Measurements from ENCODE around the gene DNAH11. TPM values are rescaled to one million over a fixed set of nuclear protein-coding genes. Genes with fewer than 3 reads are reported as not detected.

DNAH11 gene
- total RNA-seq, 4 donors from 2014 or later, result 0.10 to 0.62 (median 0.23) TPM

DNA sequence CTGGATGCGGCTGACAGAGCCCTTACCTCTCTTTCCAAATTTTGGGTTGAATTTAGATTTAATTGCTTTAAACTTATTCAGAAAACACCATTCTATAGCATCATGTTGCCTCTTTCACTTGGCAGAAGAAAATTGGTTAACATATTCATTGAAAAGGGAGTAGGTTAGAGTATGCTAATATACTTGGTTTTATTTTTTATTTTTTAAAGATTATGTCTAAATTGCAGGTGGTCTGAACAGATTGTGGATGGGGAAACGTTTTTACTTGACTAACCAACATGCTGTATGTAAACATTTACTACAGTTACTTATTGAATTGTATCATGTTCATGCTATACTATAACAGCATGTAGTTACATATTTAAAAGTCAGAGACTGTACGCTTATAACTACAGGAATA lies 65.6 kb downstream of the DNAH11 start:
- Histone ChIP-seq H3K9me3 (no peaks in the 10 kb centered on the region), H3K36me3 (no peaks in the 10 kb centered on the region), H3K4me3 (no peak overlapping the region), H3K4me1 (no peaks in the 10 kb centered on the region), H3K27me3 (no peaks in the 10 kb centered on the region), H3K27ac (no peak overlapping the region)
- intact Hi-C loops (cut with DNase I; ENCODE audit: low total_unique reads), result no loop called here
- ATAC-seq, result no peak
- no peak for TF ChIP-seq POLR2A (IDR thresholded peaks at IDR 0.05)
- TF ChIP-seq, protein P1, sequence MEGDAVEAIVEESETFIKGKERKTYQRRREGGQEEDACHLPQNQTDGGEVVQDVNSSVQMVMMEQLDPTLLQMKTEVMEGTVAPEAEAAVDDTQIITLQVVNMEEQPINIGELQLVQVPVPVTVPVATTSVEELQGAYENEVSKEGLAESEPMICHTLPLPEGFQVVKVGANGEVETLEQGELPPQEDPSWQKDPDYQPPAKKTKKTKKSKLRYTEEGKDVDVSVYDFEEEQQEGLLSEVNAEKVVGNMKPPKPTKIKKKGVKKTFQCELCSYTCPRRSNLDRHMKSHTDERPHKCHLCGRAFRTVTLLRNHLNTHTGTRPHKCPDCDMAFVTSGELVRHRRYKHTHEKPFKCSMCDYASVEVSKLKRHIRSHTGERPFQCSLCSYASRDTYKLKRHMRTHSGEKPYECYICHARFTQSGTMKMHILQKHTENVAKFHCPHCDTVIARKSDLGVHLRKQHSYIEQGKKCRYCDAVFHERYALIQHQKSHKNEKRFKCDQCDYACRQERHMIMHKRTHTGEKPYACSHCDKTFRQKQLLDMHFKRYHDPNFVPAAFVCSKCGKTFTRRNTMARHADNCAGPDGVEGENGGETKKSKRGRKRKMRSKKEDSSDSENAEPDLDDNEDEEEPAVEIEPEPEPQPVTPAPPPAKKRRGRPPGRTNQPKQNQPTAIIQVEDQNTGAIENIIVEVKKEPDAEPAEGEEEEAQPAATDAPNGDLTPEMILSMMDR (IDR thresholded peaks at IDR 0.05 in 4 of 5, conservative IDR thresholded peaks at IDR 0.05 in 1 of 5), result no peak
- no peak for DNase-seq
- in situ Hi-C loops (cut with MboI; ENCODE audit: low sequenced_read_pairs in 4 of 4), result no loop called here

DNA sequence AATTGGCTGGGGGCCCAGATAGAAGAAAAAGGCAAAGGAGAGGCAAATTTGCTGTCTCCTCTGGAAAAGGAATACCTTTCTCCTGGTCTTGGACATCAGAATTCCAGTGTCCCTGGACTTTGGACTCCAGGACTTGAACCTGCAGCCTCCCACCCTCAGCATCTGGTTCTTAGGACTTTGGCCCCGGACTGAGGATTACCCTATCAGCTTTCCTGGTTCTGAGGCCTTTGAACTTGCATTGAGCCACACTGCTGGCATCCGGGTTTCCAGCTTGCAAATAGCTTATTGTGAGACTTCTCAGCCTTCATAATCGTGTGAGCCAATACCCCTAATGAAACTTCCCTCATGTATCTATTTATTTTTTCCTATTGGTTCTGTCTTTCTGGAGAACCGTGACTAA lies 68.3 kb downstream of the DNAH11 start:
- Histone ChIP-seq H3K4me1 (no peaks in the 10 kb centered on the region), H3K36me3 (no peaks in the 10 kb centered on the region), H3K4me3 (no peak overlapping the region), H3K9me3 (no peaks in the 10 kb centered on the region), H3K27me3 (no peaks in the 10 kb centered on the region), H3K27ac (no peak overlapping the region)
- DNase-seq (no peak), ATAC-seq (no peak)
- in situ Hi-C loops (cut with MboI; ENCODE audit: low sequenced_read_pairs in 4 of 4) (no loop called here), intact Hi-C loops (cut with DNase I; ENCODE audit: low total_unique reads) (no loop called here)
- TF ChIP-seq, protein P1 (IDR thresholded peaks at IDR 0.05 in 4 of 5, conservative IDR thresholded peaks at IDR 0.05 in 1 of 5), result no peak
- no peak for TF ChIP-seq POLR2A (IDR thresholded peaks at IDR 0.05)

DNA sequence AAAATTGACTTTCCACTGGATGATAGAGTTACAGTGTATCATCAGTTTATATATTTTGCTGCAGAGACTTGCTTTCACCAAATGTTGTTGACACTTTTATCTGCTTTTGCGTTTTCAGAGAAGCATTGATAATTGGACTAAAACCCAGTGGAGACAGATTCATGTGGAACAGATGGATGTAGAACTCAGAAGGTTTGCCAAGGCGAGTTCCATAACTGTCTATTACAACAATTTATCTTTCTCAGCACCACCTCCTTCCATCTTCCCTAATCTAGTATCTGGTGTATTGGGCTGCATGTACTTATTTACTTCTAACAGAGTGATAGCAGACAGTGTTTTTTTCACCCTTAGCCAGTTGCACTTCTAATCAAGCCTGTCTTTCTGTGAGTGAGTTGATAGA lies 73.3 kb downstream of the DNAH11 start:
- TF ChIP-seq POLR2A (IDR thresholded peaks at IDR 0.05), result no peak
- TF ChIP-seq, protein P1 (IDR thresholded peaks at IDR 0.05 in 4 of 5, conservative IDR thresholded peaks at IDR 0.05 in 1 of 5), result no peak
- in situ Hi-C loops (cut with MboI; ENCODE audit: low sequenced_read_pairs in 4 of 4) (no loop called here), intact Hi-C loops (cut with DNase I; ENCODE audit: low total_unique reads) (no loop called here)
- H3K4me1 ChIP-seq, result no peaks in the 10 kb centered on the region
- no peaks in the 10 kb centered on the region for H3K9me3 ChIP-seq
- H3K36me3 ChIP-seq, result no peaks in the 10 kb centered on the region
- ATAC-seq, result no peak
- DNase-seq, result no peak
- no peak overlapping the region for H3K4me3 ChIP-seq
- no peaks in the 10 kb centered on the region for H3K27me3 ChIP-seq
- no peak overlapping the region for H3K27ac ChIP-seq

DNA sequence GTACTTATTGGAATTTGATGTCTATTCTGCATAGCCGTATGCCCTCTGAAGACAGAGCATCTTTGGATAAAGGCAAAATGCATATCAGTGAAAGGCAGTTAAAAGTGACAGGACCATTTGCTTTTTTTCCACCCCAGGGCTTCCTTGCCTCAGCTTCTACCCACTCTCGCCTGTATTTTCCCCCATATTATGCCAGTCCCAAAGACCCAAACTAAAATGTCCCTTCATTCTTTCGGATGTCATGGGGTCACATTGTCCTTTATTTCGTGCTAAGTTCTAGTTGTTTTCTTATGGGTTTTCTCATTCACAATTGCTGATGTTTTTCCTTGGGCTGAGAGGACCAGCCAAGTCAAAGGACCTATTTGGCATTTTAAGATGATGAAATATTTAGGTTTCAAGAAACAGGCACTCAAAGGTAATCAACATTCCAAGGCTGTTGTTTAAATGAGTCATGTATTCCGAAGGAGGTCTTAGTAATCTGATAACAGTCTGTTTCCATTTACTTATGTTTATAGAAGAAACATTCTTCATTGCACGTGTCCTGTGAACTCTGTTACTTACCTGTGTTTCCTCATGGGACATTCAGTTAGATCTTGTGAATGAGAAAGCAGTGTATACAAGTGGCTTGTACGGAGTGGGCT lies 74.1 kb downstream of the DNAH11 start:
- no peak for ATAC-seq
- H3K36me3 ChIP-seq, result no peaks in the 10 kb centered on the region
- in situ Hi-C loops (cut with MboI; ENCODE audit: low sequenced_read_pairs in 4 of 4) (no loop called here), intact Hi-C loops (cut with DNase I; ENCODE audit: low total_unique reads) (no loop called here)
- H3K4me3 ChIP-seq, result no peak overlapping the region
- H3K27ac ChIP-seq, result no peak overlapping the region
- no peaks in the 10 kb centered on the region for H3K9me3 ChIP-seq
- H3K4me1 ChIP-seq, result no peaks in the 10 kb centered on the region
- TF ChIP-seq, protein P1 (IDR thresholded peaks at IDR 0.05 in 4 of 5, conservative IDR thresholded peaks at IDR 0.05 in 1 of 5), result no peak
- no peak for TF ChIP-seq POLR2A (IDR thresholded peaks at IDR 0.05)
- H3K27me3 ChIP-seq, result no peaks in the 10 kb centered on the region
- no peak for DNase-seq

DNA sequence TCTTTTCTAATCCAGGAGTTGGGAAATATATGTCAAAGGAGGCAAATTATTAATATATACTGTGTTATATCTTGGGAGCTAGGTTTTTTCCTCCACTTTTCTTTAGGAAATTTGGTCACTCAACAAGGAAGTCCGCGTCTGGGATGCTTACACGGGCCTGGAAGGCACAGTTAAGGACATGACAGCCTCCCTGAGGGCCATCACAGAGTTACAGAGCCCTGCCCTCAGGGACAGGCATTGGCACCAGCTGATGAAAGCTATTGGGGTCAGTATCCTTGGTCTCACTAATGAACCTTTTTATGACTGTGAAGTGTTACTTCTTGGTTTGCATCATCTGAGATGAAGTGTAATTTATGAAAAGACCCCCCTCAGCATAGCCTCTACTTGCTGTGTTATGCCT lies 74.7 kb downstream of the DNAH11 start:
- TF ChIP-seq, protein P1 (IDR thresholded peaks at IDR 0.05 in 4 of 5, conservative IDR thresholded peaks at IDR 0.05 in 1 of 5), result no peak
- no peak for TF ChIP-seq POLR2A (IDR thresholded peaks at IDR 0.05)
- intact Hi-C loops (cut with DNase I; ENCODE audit: low total_unique reads), result no loop called here
- no peak overlapping the region for H3K27ac ChIP-seq
- no peaks in the 10 kb centered on the region for H3K4me1 ChIP-seq
- no peaks in the 10 kb centered on the region for H3K9me3 ChIP-seq
- no peaks in the 10 kb centered on the region for H3K27me3 ChIP-seq
- DNase-seq, result no peak
- no peak for ATAC-seq
- H3K4me3 ChIP-seq, result no peak overlapping the region
- in situ Hi-C loops (cut with MboI; ENCODE audit: low sequenced_read_pairs in 4 of 4), result no loop called here
- H3K36me3 ChIP-seq, result no peaks in the 10 kb centered on the region
